GM15510 (cell line): Measurements from ENCODE around the gene SIGLEC11.

ENCODE experiments used
- POLR2A ChIP-seq: IDR thresholded peaks from 3 replicates; pipeline ENCODE4 v1.6.1; 2011; ENCODE audit warnings: borderline replicate concordance; ENCODE audit not compliant: insufficient read length; ENCODE audit errors: extremely low read depth

The SIGLEC11 gene

DNA sequence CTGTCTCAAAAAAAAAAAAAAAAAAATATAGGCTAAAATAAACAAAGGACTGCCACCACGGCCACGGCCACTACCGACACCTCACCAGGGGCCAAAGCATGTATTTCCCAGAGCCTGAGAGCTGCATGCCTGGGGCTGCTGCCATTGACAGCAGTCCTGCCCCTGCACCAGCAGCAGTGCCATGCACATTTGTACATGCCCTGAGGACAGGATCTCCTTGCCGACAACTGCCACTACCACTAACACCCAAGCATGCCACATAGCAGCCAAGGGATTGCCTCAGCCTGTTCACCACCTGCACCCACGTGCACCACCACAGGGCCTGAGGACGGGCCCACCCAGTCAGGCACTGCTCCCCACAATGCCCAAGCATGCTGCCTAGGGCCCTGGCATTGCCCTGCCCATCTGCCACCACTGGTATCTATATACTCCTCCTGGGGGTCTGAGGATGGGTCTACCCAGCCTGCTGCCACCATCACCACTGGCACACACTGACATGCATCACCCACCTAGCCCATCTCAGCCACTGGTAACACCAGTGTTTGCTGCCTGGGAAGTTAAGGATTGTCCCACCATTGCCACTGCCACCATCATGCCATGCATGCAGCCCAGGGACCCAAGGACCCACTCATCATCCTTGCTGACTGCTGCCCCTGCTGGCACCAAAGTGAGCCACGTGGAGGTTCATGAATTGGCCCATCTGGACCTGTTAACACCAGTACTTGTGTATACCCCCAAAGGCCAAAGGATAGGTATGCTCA is 21.1 kb downstream of the SIGLEC11 start:
- no peak for TF ChIP-seq POLR2A

DNA sequence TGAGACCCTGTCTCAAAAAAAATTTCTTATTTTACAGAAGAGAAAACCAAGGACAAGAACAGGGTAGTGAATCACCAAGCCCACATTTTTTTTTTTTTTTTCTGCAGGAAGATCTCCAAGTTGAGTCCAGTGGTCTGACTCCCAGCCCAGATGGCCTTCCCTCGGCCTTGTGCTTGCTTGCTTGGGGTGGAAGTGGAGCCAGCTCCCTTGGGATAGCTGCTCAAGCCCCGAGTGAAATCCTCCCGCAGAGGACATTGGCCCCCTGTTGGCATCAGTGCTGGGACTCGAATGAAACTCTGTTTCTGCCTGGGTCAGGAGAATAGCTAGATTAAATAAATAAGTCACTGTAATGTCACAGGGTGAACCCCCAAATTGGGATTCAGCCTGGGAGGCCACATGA is 22.3 kb downstream of the SIGLEC11 start:
- TF ChIP-seq POLR2A: no peak

DNA sequence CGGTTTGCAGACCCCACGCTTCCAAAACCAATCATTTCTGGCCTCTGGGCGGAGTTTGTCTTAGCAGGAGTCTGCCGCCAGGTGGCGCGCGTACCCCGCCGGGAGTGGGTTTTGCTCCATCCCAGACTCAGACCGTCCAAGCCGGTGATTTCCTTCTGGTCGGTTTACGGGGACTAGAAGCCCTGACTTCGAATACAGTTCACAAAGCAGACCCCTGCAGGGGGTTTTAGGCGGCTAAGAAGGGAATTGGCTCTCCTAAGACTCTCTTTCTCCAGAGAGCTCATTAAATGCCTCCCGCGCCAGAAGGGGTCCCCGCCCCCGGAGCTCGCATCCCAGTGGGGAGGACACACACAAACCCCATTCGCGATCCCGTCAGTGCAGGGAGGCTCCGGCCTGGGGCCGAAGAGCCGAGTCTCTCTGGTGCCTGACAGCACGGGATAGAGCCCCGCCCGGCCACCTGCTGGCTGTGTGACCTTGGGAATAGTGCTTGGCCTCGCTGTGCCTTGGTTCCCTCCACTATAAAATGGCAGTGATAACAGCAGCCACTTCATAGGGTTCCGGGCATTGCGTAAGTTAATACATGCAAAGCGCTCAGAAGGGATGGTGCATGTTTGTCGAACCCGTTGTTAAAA is 23.1 kb downstream of the SIGLEC11 start:
- no peak for TF ChIP-seq POLR2A

DNA sequence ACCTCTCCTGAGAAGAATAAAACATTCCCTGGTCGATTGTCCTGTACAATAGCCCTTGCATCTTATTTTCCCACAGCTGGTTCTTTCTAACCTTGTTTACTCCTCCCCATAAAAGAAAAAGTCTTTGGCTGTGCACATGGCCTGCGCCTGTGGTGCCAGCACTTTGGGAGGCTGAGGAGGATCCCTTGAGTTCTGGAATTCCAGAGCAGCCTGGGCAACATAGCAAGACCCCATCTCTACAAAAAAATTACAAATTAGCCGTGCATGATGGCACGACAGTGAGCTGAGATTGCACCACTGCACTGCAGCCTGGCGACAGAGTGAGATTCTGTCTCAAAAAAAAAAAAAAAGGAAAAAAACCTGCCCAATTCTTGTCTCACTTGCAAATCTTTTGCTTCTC is 24.4 kb downstream of the SIGLEC11 start:
- no peak for TF ChIP-seq POLR2A

DNA sequence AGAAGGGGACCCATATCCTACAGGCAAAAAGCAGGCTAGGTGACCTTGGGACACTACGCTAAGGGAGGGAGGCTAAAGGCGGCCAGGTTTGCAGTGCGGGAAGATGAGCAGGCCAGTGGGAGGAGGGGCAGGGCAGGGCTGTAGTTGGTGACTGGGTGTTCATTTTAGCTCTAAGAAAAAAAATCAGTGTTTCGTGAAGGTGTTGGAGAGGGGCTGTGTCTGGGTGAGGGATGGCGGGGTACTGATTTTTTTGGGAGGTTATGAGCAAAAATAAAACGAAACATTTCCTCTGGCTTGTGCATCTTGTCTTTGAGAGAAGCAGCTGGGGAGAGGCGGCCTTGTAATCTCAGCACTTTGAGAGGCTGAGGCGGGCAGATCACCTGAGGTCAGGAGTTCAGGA is 27.3 kb downstream of the SIGLEC11 start:
- no peak for TF ChIP-seq POLR2A

DNA sequence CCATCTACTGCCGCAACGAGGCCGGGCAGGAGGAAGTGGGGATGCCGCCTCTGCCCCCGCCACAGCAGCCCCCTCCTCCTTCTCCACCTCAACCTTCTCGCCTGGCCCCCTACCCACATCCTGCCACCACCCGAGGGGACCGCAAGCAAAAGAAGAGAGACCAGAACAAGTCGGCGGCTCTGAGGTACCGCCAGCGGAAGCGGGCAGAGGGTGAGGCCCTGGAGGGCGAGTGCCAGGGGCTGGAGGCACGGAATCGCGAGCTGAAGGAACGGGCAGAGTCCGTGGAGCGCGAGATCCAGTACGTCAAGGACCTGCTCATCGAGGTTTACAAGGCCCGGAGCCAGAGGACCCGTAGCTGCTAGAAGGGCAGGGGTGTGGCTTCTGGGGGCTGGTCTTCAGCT is 28.2 kb downstream of the SIGLEC11 start:
- TF ChIP-seq POLR2A: peak; percentile 36

DNA sequence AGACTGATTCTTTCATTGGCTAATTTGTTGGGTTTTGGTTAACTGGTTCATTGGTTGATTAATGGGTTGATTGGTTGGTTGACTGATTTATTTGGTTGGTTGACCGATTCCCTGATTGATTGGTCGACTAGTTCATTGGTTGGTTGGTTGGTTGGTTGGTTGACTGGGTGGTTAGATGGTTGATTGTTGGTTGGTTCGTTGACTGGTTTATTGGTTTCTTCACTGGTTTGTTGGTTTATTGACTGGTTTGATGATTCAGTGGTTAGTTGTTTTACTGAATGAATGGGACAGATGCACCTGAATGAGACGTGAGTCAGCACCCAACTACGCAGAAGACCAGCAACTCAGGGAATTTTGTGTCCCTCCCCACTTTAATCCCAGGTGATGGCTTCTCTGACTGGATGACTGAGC is 28.9 kb downstream of the SIGLEC11 start:
- peak; percentile 9 for TF ChIP-seq POLR2A

DNA sequence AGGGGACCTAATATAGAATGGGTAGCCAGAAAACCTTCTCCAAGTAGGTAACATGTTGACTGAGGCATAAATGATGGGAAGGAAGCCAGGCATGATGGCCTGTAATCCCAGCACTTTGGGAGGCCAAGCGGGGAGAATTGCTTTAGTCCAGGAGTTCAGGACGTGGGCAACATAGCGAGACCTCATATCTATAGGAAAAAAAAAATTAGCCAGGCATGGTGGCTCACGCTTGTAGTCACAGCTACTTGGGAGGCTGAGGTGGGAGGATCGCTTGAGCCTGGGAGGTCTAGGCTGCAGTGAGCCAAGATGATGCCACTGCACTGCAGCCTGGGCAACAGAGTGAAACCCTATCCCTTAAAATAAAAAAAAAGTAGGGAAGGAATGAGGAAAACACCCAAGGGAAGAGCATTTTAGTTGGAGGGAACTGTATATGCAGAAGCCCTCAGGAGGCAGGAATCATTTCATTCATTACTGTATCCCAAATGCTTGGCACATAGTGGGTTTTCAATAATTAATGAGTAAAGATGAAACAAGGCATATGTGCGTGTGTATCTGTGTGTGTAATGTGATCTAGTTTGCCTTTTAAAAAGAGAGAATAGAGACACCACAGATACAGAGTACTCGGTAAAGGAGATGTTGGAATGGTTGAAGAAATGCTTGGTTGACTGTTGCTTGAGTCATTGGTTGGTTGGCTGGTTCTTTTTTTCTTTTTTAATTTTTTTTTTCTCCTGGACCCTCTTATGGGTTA is 29.5 kb downstream of the SIGLEC11 start:
- TF ChIP-seq POLR2A: peak; percentile 13

DNA sequence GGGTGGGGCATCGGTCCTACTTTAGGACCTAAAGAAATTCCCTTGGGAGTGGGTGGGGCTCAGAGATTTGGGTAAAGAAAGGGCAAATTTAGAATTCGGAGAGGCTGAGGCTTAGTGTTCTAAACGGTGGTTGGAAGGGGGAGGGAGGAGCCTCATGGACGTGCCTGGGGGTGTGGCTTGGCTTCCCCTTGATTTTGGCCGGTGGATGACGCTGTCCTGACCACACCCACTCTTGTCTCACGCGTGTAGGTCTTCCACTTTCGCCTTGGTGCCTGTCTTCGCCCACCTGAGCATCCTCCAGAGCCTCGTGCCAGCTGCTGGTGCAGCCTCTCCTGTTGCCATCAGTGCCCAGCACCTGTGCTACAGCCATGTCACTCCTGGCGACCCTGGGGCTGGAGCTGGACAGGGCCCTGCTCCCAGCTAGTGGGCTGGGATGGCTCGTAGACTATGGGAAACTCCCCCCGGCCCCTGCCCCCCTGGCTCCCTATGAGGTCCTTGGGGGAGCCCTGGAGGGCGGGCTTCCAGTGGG is 30.4 kb downstream of the SIGLEC11 start:
- TF ChIP-seq POLR2A: no peak

DNA sequence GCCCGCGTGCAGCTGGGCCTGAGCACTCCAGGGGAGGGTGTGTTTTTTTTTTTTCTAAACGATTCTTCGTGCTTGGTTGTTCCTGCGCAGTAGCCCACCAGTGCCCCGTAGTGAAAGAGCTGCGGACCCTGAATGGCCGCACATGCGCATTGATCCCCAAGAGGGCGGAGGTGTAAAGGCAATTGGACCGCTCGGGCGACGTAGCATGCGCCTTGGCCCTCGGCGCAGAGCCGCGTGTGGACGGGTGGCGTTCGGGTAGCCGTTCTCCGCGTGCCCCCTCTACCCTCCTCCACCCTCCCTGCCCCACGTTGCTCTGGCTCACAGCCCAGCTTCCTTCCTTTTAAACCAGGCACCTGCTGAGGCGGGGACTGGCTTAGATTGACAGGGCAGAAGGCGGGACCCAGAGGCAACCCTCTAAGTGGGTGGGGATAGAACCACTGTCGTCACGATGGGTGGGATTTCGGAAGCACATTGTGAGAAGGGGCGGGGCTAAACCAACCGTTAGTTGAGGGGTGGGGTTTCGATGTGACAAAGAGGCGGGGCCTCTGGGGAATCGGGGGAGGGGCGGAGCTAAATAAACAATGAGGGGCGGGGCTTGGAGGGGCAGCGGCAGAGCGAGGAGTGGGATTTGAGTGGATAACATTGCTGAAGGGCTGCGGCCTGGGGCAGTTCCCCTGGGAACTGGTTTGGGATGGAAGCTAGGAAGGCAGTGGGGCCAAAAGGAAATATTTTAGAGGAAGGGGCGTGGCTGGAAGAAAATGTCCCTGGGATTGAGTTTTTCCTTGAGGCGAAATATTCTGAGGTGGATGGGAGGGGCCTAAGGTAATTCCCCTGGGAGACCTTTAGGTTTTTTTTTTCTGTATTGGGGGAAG is 31.1 kb downstream of the SIGLEC11 start:
- TF ChIP-seq POLR2A: peak; percentile 95

DNA sequence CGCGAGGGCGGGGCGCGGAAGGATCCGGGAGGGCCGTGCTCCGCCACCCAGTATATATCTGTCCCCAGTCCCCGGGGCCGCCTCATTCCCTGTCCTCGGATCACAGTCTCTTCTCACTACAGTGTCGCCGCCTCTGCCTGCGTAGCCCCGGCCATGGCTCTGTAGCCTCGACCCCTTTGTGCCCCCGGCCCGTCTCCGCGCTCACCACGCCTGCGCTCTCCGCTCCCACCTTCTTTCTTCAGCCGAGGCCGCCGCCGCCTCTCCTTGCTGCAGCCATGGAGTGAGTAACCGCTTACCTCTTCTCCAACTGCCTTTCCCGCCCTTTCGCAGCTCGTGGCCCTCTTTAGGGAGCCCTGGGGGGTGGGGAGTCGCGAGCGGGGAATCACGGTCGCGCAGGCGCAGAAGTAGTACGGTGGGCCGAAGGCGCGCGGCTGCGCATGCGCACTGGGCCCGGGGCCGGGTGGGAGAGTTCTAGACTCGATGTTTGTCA is 31.8 kb downstream of the SIGLEC11 start, which contains the start of the genes ATF5 and NUP62:
ATF5 (plus strand) TSS at position 85 of the 490 bp plus-strand sequence. CDS start 1,646 bp downstream, outside the sequence.
NUP62 (minus strand) TSS at position 384 of the 490 bp plus-strand sequence. CDS start 19,697 bp downstream, outside the sequence.
- peak; percentile 95 for TF ChIP-seq POLR2A

DNA sequence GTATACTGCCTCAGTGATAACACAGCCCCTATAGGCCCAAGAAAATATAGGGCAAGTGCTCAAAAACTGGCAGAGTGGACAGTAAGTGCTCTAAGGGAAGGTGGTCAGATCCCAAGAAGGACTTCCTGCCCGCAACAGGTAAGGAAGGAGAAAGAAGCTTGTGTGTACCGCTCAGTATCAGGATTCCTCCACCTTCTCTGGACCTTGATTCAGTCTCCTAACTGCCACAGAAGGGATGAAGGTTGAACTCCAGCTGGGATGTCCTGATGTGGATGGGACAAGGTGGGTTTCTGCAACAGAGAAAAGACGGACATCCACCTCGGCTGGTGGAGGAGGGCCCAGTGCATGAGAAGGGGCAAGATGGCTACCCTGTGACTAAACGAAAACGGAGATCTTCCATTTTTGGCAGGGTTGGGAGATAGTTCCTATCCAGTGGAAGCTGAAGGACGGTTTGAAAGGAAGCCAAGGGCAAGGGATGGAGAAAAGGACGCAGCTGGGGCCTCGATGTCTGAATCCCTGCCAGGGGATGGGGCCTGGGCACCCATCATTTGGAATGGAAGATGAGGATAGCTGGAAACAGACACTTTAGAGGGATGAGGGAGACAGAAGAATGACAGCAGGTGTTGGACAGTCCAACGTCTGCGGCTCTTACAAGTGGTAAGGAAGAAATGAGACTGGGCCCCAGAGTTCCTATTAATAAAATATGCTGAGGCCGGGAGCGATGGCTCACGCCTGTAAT is 33.3 kb downstream of the SIGLEC11 start:
- TF ChIP-seq POLR2A: no peak

DNA sequence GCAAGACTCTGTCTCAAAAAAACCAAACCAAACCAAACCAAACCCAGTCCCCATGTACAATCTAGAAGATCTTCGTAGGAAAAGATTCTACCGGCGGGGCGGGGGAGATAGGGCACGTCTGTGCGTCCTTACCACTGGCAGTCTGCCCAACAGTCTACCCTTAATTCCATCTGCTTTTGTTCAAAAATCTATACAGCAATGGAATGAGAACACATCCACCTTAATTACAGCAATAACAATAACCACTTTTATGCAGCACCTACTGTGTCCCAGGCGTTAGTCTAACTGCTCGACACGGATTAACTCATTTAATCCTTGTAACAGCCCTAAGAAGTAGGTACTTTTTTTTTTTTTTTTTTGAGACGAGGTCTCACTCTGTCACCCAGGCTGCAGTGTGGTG is 34.5 kb downstream of the SIGLEC11 start:
- no peak for TF ChIP-seq POLR2A
